Psoas muscle (tissue), 8 donors: ENCODE data around the gene LIN7C. TPM values are rescaled to one million over a fixed set of nuclear protein-coding genes. Genes with fewer than 3 reads are reported as not detected.

Experiments used
- ATAC-seq, 4 donors: fragments of 200-7000 bp; cut with Tn5 transposase; one replicate each; pipeline ENCODE4 v1.9.1; 2020; ENCODE audit warnings: moderate library complexity in 3 of 4, mild to moderate bottlenecking in 2 of 4
- DNase-seq, 2 donors: peaks; one replicate each; pipeline ENCODE4 v3.0.0-alpha.2; 2020
- H3K27ac ChIP-seq: fragments of 200-600 bp; one replicate; pipeline ENCODE4 v1.8.0; 2022
- H3K27me3 ChIP-seq, 3 donors: fragments of 200-600 bp in 1 of 3; one replicate each; pipeline versions ENCODE4 v1.6.1 to v1.8.0; 2013 to 2022; ENCODE audit warnings: low read length in 2 of 3, mild to moderate bottlenecking in 2 of 3, moderate library complexity in 1 of 3; ENCODE audit not compliant: insufficient read depth in 3 of 3
- H3K36me3 ChIP-seq, 2 donors: fragments of 200-600 bp in 1 of 2; one replicate each; pipeline versions ENCODE4 v1.6.1 to v1.8.0; 2013 to 2022; ENCODE audit warnings: low read depth in 1 of 2, mild to moderate bottlenecking in 1 of 2, moderate library complexity in 1 of 2; ENCODE audit not compliant: insufficient read depth in 1 of 2
- H3K4me1 ChIP-seq: fragments of 200-600 bp; one replicate; pipeline ENCODE4 v1.8.0; 2022
- H3K4me3 ChIP-seq: fragments of 200-600 bp; one replicate; pipeline ENCODE4 v1.8.0; 2022; ENCODE audit warnings: mild to moderate bottlenecking
- H3K9me3 ChIP-seq: fragments of 200-600 bp; one replicate; pipeline ENCODE4 v1.8.0; 2022
- WGBS, 3 donors: extraction: QIAGEN DNeasy Blood & Tissue Kit; methylation state at CpG; one replicate each; pipeline versions ENCODE4 v1.1.6 to v1.1.7; 2013; 5-methylcytosine and 5-hydroxymethylcytosine counted together
- intact Hi-C, 2 donors: fragments of 100-400 bp; cut with DNase I; formaldehyde crosslinking; loops; one replicate each; pipeline versions ENCODE4 v1.11.0 to v1.14.2; 2022
- polyA plus RNA-seq, 3 donors: library from polyadenylated mRNA; stranded (reverse); fragments of 200-250 nt; gene quantifications; one replicate each; pipeline ENCODE4 v1.2.3, GENCODE V29; 2013
- total RNA-seq, 4 donors: library from RNA; stranded (reverse); fragmentation: NEBNext Ultra II Directional in 2 of 4; extraction: Animal tissue kit (Norgen Biotek cat#: 25700) in 2 of 4; gene quantifications; one replicate each; pipeline versions ENCODE4 v1.2.1 to v1.2.4, GENCODE V29; 2021 to 2023
- TF ChIP-seq, protein P1 (sequence below): fragments of 200-600 bp; IDR thresholded peaks from one replicate; pipeline ENCODE4 v1.8.0; 2022; ENCODE audit warnings: antibody characterized with exemption
- donor health status: healthy with polysubstance abuse.
- donor health status: DM: no; HTN: no; CAD: no; lungs with moderate emphysema.
- donor health status: Bipolar disorder and iron deficiency.
- donor health status: healthy.
- donor health status: DM: yes; HTN: yes; CAD: no.
- donor health status: DM: no; HTN: no; CAD: no.
- donor health status: DM: no; HTN: no; CAD: no.
- donor health status: DM: yes; HTN: yes; CAD: no.

Gene LIN7C
- total and polyA plus RNA-seq, 7 donors = 4.2 to 18.9 (median 13.1) TPM

DNA sequence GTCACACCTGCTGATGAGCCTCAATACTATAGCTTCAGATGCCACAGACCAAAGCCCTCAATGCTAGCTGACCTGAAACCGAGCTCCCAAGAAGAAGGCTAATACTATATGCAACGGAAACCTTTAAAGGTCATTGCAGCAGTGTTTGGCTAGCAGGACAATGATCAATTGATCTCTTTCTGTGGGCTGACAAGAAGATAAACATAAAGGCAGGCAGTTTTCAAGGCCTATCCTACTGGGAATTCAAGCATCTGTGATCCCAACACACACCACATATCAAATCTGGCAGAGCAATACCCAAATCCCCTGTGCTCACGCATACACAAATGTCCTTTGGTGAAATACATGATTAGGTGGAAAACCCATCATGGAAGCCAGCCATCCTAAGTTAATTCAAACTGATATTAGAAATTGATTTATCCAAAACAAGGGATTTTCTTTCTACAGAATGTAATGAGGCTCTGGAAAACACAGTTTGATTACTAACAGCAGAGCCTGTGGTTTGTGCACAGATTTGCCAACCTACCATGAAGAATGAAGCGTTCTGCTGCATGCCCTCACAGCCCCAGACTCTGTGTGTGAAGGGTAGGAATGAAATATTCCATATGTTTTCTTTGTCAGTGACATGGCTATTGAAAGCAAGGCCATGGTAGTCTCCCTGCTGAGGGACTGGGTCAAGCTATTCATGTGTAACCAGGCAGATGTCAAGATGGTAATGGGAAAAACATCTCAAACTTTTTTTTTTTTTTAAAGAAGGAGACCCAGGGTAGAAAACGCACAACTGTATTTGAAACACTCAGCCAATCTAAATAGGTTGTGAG is 46.2 kb downstream of the LIN7C start:
- TF ChIP-seq, protein P1, sequence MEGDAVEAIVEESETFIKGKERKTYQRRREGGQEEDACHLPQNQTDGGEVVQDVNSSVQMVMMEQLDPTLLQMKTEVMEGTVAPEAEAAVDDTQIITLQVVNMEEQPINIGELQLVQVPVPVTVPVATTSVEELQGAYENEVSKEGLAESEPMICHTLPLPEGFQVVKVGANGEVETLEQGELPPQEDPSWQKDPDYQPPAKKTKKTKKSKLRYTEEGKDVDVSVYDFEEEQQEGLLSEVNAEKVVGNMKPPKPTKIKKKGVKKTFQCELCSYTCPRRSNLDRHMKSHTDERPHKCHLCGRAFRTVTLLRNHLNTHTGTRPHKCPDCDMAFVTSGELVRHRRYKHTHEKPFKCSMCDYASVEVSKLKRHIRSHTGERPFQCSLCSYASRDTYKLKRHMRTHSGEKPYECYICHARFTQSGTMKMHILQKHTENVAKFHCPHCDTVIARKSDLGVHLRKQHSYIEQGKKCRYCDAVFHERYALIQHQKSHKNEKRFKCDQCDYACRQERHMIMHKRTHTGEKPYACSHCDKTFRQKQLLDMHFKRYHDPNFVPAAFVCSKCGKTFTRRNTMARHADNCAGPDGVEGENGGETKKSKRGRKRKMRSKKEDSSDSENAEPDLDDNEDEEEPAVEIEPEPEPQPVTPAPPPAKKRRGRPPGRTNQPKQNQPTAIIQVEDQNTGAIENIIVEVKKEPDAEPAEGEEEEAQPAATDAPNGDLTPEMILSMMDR = no peak
- Histone ChIP-seq H3K27ac (no peak overlapping the region), H3K36me3 (no peaks in the 10 kb centered on the region), H3K27me3 (no peaks in the 10 kb centered on the region), H3K4me3 (no peak overlapping the region), H3K4me1 (peaks cover 23% of the 10 kb centered on the region), H3K9me3 (no peaks in the 10 kb centered on the region)
- no peak for ATAC-seq
- WGBS, 3 donors = 84 to 88% (median 85%) methylated on average over 5 of the region's 5 CpGs
- intact Hi-C loops = no loop called here
- no peak for DNase-seq

DNA sequence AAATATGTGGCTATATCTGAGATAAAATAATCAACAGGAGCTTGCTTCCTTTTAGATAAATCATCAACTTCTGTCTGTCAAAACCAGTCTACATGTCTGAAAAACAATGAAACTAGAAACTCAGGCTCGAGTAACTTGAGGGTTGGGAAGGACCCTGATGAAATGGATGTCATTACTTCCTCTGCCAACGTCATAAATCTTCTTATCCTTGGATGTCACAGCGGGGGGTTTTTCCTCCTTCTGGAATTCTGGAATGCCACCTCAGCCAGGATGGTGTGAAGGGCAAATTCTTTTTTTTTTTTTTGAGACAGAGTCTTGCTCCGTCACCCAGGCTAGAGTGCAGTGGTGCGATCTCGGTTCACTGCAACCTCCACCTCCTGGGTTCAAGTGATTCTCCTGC is 47.4 kb downstream of the LIN7C start:
- TF ChIP-seq, protein P1 = no peak
- Histone ChIP-seq H3K27me3 (no peaks in the 10 kb centered on the region), H3K36me3 (no peaks in the 10 kb centered on the region), H3K4me3 (no peak overlapping the region), H3K27ac (no peak overlapping the region), H3K4me1 (peaks cover 11% of the 10 kb centered on the region), H3K9me3 (no peaks in the 10 kb centered on the region)
- intact Hi-C loops = no loop called here
- DNase-seq (no peak), ATAC-seq (no peak)
- WGBS, 3 donors = 62 to 83% (median 72%) methylated on average over 6 of the region's 6 CpGs

DNA sequence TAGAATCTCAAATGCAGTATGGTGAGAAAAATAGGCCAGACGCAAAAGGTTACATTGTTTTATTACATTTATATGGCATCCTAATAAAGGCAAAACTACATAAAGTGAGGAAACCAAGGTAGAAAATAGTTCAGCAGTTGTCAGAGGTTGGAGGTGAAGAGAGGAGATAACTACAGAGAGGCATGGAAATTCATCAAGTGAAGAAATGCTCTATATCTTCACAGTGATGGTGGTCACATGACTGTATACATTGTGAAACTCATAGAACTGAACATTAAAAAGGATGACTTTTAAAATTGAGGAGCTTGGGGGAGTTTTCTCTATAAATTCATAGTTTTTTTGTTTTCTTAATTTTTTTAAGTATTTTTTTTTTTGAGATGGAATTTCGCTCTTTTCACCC is 48.4 kb downstream of the LIN7C start:
- no peaks in the 10 kb centered on the region for H3K27me3 ChIP-seq
- no peak overlapping the region for H3K27ac ChIP-seq
- WGBS, 3 donors = 98 to 100% (median 99%) methylated on average over 2 of the region's 2 CpGs
- TF ChIP-seq, protein P1 = no peak
- intact Hi-C loops = no loop called here
- no peaks in the 10 kb centered on the region for H3K36me3 ChIP-seq
- ATAC-seq (no peak), DNase-seq (no peak)
- no peaks in the 10 kb centered on the region for H3K9me3 ChIP-seq
- no peak overlapping the region for H3K4me3 ChIP-seq
- peaks cover 8% of the 10 kb centered on the region for H3K4me1 ChIP-seq

DNA sequence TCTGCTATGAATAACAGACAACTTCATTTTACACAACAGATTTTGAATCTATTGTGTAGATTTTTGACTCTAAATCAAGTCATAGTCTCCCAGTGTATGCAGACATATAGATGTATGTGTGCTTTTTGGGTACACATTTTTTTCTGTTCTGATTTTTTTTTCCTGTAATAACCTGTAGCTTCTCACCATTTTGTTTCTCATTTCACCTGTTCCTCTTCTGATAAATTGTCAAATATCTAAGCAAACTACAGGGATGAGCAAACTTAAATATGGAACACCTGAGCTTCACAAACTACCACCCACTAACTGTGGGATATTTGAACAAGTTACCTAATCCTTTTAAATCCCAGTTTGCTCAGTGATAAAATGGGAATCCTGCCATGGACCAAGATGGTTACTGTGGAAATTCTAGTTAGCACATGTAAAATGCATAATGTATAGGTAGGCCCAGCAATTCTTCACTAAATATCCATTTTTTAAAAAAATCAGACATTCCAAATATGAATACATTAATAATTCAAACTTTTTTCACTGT is 49.7 kb downstream of the LIN7C start:
- Histone ChIP-seq H3K4me3 (no peak overlapping the region), H3K27me3 (no peaks in the 10 kb centered on the region), H3K36me3 (no peaks in the 10 kb centered on the region), H3K27ac (no peak overlapping the region), H3K9me3 (no peaks in the 10 kb centered on the region), H3K4me1 (peaks cover 8% of the 10 kb centered on the region)
- TF ChIP-seq, protein P1 = no peak
- intact Hi-C loops = no loop called here
- DNase-seq (no peak), ATAC-seq (no peak)
